HG03565 (cell line): ENCODE results near the gene METTL3.

Source experiments
- ATAC-seq: cut with Tn5 transposase; IDR thresholded peaks from one replicate; pipeline ENCODE4 v1.9.1; 2021; ENCODE audit warnings: mild to moderate bottlenecking, moderate library complexity; ENCODE audit not compliant: unreplicated experiment

METTL3 gene

GRCh38 chr14:21476925-21477681 is 34.0 kb downstream of the METTL3 start, which contains the start of the genes RAB2B and TOX4:
Gene RAB2B (minus strand): TSS chr14:21476959. CDS start chr14:21476872, 87 bp downstream.
Gene TOX4 (plus strand): TSS chr14:21477195. CDS start chr14:21477279, 84 bp downstream.
- ATAC-seq = peak; percentile 99

GRCh38 chr14:21476523-21476924 is 34.6 kb downstream of the METTL3 start:
- ATAC-seq = peak; percentile 5

- ATAC-seq = no peak
These were observed 35.2 kb downstream of the METTL3 start for GRCh38 chr14:21475767-21476522.

- ATAC-seq = no peak
These were observed 43.5 kb downstream of the METTL3 start for GRCh38 chr14:21467616-21468015.

GRCh38 chr14:21455912-21456667 is 55.0 kb downstream of the METTL3 start, which contains the start of gene CHD8:
Gene CHD8 (minus strand): TSS chr14:21456123. CDS start chr14:21431643, 24,480 bp downstream.
- ATAC-seq = peak; percentile 95

- ATAC-seq = no peak
These were observed 55.6 kb downstream of the METTL3 start for GRCh38 chr14:21455592-21455911.

GRCh38 chr14:21454843-21455544 is 56.1 kb downstream of the METTL3 start:
- no peak for ATAC-seq

- no peak for ATAC-seq
These were observed 61.3 kb downstream of the METTL3 start for GRCh38 chr14:21449899-21450216.
